ENCODE data around the gene MGAT4A. TPM values are rescaled to one million over a fixed set of nuclear protein-coding genes. Genes with fewer than 3 reads are reported as not detected.

Gene MGAT4A
- total and polyA plus RNA-seq, 2 of the 13 experiments (the other 11 are each of a cell fraction or from before 2014, with no cell fraction given): 47.2 to 90.9 TPM

DNA sequence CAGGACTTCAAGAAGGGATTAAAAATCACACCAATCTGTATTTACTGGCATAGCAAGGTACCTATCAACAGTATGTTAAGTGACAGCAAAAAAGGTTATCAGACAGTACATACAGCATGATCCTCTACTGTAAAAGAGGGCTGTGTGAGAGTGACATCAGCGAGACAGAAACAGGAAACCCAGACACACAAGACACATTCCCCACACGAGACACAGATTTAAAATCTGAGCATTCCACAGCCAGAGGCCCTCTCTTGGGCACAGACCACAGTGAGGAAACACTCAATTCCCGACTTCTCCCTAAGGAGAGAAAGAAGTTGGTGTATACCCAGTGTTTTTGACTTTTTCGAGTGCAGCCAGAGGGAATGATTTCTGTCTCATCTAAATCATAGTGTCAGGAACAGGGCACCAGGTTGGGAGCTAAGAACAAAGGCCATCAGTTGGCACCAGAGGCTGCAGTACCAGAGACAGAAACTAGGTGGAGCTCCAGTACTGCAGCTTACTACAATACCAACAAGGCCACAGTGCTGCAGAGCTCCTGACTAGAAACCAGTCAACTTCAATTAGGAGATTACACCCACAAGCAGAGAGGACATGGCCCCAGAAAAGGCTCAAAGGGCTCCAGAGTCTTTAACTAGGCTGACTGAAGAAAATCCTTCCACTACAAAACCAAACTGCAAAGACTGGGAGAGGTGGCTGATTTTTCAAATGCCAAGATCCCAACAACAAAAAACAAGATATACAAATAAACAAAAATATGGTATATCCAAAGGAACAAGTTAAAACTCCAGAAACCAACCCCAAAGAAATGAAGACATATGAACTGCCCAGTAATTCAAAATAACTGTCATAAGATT is 81.6 kb downstream of the MGAT4A start (continued):
- TF ChIP-seq MED13 (CRISPR knock-in tag; IDR thresholded peaks at IDR 0.05) (no peak), ZBTB7A (CRISPR knock-in tag; IDR thresholded peaks at IDR 0.05) (no peak), PAF1 (CRISPR knock-in tag; IDR thresholded peaks at IDR 0.05) (no peak), ZNF552 (CRISPR knock-in tag; IDR thresholded peaks at IDR 0.05; ENCODE audit: borderline replicate concordance) (no peak), CCAR2 (optimal IDR thresholded peaks at IDR 0.05; ENCODE audit: low read depth, low read length) (no peak), NFATC3 (CRISPR knock-in tag; IDR thresholded peaks at IDR 0.05) (no peak), IRF1 (CRISPR knock-in tag; IDR thresholded peaks at IDR 0.05; ENCODE audit: low read depth) (no peak), ZFP82 (CRISPR knock-in tag; IDR thresholded peaks at IDR 0.05; ENCODE audit: borderline replicate concordance) (no peak), ZBTB8A (CRISPR knock-in tag; IDR thresholded peaks at IDR 0.05; ENCODE audit: borderline replicate concordance, low read depth) (no peak), EHMT2 (IDR thresholded peaks at IDR 0.05; ENCODE audit: borderline replicate concordance, low read depth, low read length) (no peak), PHF8 (CRISPR knock-in tag; IDR thresholded peaks at IDR 0.05) (no peak), NCOA1 (CRISPR knock-in tag; IDR thresholded peaks at IDR 0.05) (no peak), ZNF232 (CRISPR knock-in tag; IDR thresholded peaks at IDR 0.05; ENCODE audit: borderline replicate concordance) (no peak), SOX6 (IDR thresholded peaks at IDR 0.05) (no peak), SOX6 (CRISPR knock-in tag; IDR thresholded peaks at IDR 0.05) (no peak), ZNF280D (CRISPR knock-in tag; IDR thresholded peaks at IDR 0.05) (no peak), ZNF292 (CRISPR knock-in tag; IDR thresholded peaks at IDR 0.05; ENCODE audit: borderline replicate concordance, low read depth) (no peak), FOXP1 (IDR thresholded peaks at IDR 0.05) (no peak), FOXP1 (CRISPR knock-in tag; IDR thresholded peaks at IDR 0.05) (no peak), ZNF577 (CRISPR knock-in tag; IDR thresholded peaks at IDR 0.05; ENCODE audit: borderline replicate concordance, low read depth) (no peak), HMG20A (CRISPR knock-in tag; IDR thresholded peaks at IDR 0.05; ENCODE audit: borderline replicate concordance) (no peak), ZFP36L1 (CRISPR knock-in tag; IDR thresholded peaks at IDR 0.05) (no peak), ZNF333 (CRISPR knock-in tag; IDR thresholded peaks at IDR 0.05; ENCODE audit: borderline replicate concordance) (no peak), TCF7 (IDR thresholded peaks at IDR 0.05; ENCODE audit: low read depth) (no peak; the same call in 1 of the 2 replicates), RAD21 (CRISPR knock-in tag; IDR thresholded peaks at IDR 0.05) (peak; percentile 98), REXO4 (CRISPR knock-in tag; IDR thresholded peaks at IDR 0.05; ENCODE audit: borderline replicate concordance) (no peak)
- TF ChIP-seq, protein P1, sequence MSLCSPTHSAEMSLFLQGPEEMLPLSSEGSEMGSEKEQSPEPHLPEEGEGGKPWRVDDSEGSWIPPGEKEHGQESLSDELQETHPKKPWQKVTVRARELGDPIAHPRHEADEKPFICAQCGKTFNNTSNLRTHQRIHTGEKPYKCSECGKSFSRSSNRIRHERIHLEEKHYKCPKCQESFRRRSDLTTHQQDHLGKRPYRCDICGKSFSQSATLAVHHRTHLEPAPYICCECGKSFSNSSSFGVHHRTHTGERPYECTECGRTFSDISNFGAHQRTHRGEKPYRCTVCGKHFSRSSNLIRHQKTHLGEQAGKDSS (CRISPR knock-in tag; IDR thresholded peaks at IDR 0.05; ENCODE audit: borderline replicate concordance, low read depth): no peak
